Measurements from ENCODE around the gene RTN4R.
"Not testable (repeated sequence)": the region's sequence is repeated elsewhere in the genome, so short reads cannot be mapped to it uniquely, and the experiment has no call there.

Gene RTN4R

GRCh38 chr22:20284471-20285086 lies 16.5 kb upstream of the RTN4R start:
- TF ChIP-seq CTCF (IDR thresholded peaks at IDR 0.05; ENCODE audit: borderline replicate concordance, control extremely low read depth, extremely low read depth, insufficient read depth, missing control alignments): no peak
- in situ Hi-C loops (cut with MboI; ENCODE audit: low sequenced_read_pairs, unreplicated experiment): no loop called here
- no peak for DNase-seq (ENCODE audit: low spot score)

GRCh38 chr22:20283674-20284066 lies 15.6 kb upstream of the RTN4R start:
- in situ Hi-C loops (cut with MboI; ENCODE audit: low sequenced_read_pairs, unreplicated experiment): no loop called here
- DNase-seq (ENCODE audit: low spot score): no peak
- no peak for TF ChIP-seq CTCF (IDR thresholded peaks at IDR 0.05; ENCODE audit: borderline replicate concordance, control extremely low read depth, extremely low read depth, insufficient read depth, missing control alignments)

- TF ChIP-seq CTCF (IDR thresholded peaks at IDR 0.05; ENCODE audit: borderline replicate concordance, control extremely low read depth, extremely low read depth, insufficient read depth, missing control alignments): no peak
- in situ Hi-C loops (cut with MboI; ENCODE audit: low sequenced_read_pairs, unreplicated experiment): no loop called here
- DNase-seq (ENCODE audit: low spot score): no peak
Observed at GRCh38 chr22:20282901-20283673, 15.0 kb upstream of the RTN4R start.

GRCh38 chr22:20281891-20282290 lies 13.8 kb upstream of the RTN4R start:
- DNase-seq (ENCODE audit: low spot score): no peak
- no peak for TF ChIP-seq CTCF (IDR thresholded peaks at IDR 0.05; ENCODE audit: borderline replicate concordance, control extremely low read depth, extremely low read depth, insufficient read depth, missing control alignments)
- in situ Hi-C loops (cut with MboI; ENCODE audit: low sequenced_read_pairs, unreplicated experiment): no loop called here

- DNase-seq (ENCODE audit: low spot score); in situ Hi-C loops (cut with MboI; ENCODE audit: low sequenced_read_pairs, unreplicated experiment): not testable (repeated sequence)
Observed at GRCh38 chr22:20281473-20281872, 13.4 kb upstream of the RTN4R start.

GRCh38 chr22:20280866-20281265 lies 12.7 kb upstream of the RTN4R start:
- no peak for DNase-seq (ENCODE audit: low spot score)
- in situ Hi-C loops (cut with MboI; ENCODE audit: low sequenced_read_pairs, unreplicated experiment): no loop called here
- no peak for TF ChIP-seq CTCF (IDR thresholded peaks at IDR 0.05; ENCODE audit: borderline replicate concordance, control extremely low read depth, extremely low read depth, insufficient read depth, missing control alignments)

- DNase-seq (ENCODE audit: low spot score); in situ Hi-C loops (cut with MboI; ENCODE audit: low sequenced_read_pairs, unreplicated experiment): not testable (repeated sequence)
Observed at GRCh38 chr22:20280163-20280562, 12.0 kb upstream of the RTN4R start.

All from GM13976 (cell line).